GM20431 (cell line): ENCODE data around the gene KIDINS220.

Source experiments
- in situ Hi-C: fragments of 300-500 bp; cut with MseI, MboI; formaldehyde crosslinking; loops from one replicate; pipeline ENCODE4 v1.15.0; 2020; ENCODE audit warnings: low sequenced_read_pairs; ENCODE audit not compliant: unreplicated experiment

KIDINS220 gene

DNA sequence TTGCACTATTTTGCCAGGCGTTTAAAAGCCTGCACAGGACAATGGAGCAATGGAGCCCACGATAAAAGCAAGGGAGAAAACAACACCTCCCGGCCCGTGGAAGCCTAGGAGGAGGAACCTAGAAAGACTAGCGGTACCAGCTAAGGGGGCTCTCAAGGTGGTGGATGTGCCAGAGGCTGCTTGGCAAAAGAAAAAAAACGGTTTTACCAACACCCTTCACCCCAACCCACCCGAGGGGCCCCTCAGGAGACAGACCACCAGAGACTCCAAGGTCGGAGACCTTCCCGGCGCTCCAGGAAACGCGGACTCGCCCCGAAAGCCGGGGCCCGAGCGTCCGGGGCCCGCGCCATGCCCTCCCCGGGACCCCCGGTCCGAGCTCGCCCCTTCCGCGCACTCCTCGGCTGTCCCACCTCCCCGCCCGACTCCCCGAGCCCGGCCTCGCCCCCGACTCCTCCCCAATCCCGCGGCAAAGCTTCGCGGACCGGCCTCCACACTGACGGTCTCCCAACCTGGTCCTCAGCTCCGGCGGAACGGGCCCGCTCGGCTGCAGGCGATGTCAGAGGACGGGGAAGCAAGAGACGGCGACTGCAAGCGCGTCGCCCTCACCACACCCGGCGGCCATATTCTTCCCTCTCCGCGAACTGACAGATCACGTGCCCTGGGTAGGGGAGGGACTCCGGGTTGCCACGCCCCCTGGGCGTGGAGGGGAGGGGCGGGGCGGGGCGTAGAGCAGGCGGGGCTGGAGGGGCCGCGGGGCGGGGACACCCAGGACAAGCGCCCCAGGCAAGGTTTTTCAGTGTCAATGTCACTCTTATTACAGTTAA is at the start of gene KIDINS220:
Gene KIDINS220 (minus strand): TSS at position 643 of the 824 bp plus-strand sequence. CDS start 10,520 bp downstream, outside the sequence.
- in situ Hi-C loops = no loop called here

- in situ Hi-C loops = no loop called here
Observed at GRCh38 chr2:8886876-8887275, 49.5 kb upstream of the KIDINS220 start.

GRCh38 chr2:8886202-8886518 is 48.7 kb upstream of the KIDINS220 start:
- in situ Hi-C loops = no loop called here

- in situ Hi-C loops = no loop called here
Observed at GRCh38 chr2:8885449-8886201, 48.2 kb upstream of the KIDINS220 start.

GRCh38 chr2:8884812-8885211 is 47.4 kb upstream of the KIDINS220 start:
- in situ Hi-C loops = no loop called here

GRCh38 chr2:8882094-8882493 is 44.7 kb upstream of the KIDINS220 start:
- in situ Hi-C loops = no loop called here

DNA sequence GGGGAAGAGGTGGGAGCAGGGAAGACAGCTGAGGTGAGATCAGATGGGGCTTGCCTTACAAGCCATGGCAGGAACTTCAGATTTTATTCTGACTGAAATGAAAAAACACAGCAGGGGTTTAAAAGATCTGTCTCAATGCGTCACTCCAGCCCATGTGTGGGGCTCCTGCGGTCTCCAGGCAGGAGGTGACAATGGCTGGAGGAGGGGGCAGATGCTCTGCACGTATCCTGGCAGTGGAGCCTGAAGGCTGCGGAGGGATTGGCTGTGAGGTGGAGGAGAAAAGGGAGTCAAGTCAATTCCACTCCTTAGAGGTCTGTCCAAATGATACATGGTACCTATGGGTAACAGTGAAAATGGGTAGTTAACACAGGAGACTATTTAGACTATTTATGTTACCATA is 40.5 kb upstream of the KIDINS220 start:
- in situ Hi-C loops = no loop called here

DNA sequence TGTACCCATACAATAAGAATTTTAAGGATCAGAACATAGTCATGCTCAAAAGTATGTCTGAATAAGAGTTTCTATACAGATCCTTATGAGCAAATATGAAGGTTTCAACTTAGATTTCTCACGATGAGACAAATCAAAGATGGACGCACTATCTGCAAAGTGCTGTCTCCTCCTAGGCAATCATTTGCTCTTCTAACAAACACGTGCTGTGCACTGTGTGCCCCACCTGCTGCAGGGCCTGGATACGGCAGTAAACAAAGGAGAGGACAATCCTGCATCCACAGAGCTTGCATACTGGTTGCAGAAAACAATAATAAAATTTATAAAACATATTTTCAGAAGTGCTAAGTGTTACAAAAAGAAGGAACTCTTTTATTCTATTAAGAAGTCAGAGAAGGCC is 39.9 kb upstream of the KIDINS220 start:
- in situ Hi-C loops = no loop called here

DNA sequence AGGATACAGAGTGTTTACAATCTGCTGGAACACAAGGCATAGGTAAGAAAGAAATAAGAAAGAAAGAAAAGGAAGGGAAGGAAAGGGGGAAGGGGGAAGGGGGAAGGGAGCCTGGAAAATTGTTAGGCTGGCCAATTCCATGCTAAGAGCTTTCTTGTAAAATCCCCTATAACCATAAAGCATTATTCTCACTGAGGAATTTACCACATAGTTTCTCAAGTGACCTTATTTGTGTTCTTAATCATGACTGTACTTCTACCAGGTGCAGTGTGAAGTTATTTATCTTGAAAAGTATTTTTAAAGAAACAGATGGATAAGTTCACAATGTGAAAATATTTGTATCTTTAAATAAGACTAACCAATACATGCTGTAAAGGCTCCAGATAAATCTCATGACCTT is 39.2 kb upstream of the KIDINS220 start:
- in situ Hi-C loops = no loop called here

DNA sequence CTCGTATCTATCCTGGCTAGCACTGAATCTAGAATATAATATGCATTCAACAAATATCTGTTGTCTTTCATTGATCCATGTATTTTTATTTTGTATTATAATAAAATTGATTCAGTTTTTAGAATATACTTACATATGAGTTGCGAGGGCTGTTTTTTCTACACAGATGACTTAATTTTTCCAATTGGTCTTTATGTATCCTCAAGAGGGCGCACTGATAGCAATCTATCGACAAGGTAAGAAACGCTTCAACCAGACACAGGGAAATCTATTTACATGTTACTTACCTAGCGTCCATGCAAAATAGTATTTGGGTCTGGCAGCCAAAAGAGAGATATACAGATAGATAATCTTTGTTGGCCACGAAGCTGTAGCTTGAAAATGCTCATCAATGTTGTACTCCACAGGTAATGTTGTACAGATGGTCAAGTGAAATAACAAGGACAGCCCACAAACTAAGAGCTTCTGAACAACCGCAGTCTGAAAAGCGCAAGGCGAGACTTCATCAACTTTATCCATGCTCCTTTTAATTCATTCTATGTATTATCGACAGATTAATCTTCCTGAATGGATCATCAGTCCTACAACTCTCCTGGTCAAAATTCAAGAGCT is 35.5 kb upstream of the KIDINS220 start:
- in situ Hi-C loops = no loop called here

GRCh38 chr2:8870441-8870840 is 33.0 kb upstream of the KIDINS220 start:
- in situ Hi-C loops = no loop called here

DNA sequence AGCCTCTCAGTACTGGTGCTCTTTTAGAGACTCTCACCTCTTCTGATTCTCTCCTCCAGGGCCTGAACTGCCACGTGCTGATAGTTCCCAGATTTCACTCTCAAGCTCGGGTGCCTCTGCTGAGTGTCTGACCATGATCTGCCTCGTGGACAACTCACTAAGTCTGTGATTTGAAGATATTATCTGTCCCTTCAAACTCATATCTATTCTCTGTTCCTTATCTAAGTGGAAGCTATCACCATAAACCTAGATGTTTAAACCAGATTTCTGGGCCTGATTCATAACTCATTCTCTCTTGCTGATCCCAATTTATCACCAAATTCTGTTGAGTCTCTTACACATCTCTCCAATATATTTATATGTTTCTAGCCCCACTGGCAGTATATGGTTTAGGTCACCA is 29.9 kb upstream of the KIDINS220 start:
- in situ Hi-C loops = no loop called here

DNA sequence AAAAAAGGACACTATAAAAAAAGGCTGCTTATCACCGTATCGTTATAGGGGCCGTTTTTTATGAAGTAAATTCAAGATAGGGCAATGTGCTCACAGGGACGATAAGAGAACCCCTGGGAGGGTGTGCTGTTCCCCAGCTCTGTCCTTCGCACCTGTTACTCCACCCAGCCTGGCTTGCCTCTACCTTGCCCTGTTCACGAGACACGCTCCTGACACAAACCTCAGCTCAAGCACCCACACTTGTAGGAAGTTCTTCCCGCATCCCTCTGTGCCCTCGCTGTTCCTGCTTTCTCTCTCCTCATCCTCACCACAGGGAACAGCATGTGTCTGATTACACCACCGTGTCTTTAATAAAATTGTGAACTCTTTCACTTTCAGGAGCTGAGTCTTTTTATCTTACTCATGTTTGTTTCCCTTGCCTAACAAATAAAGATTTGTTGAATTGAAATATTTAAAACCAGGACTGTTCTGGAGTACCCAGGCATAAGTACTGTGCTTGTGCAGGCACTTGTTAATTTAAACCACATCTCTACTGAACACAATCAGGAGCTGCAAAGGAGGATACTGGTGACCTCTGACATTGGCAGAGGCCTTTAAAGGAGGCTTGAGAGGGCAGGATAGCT is 26.0 kb upstream of the KIDINS220 start:
- in situ Hi-C loops = no loop called here

- in situ Hi-C loops = no loop called here
Observed at GRCh38 chr2:8862230-8862629, 24.8 kb upstream of the KIDINS220 start.

- in situ Hi-C loops = no loop called here
Observed at GRCh38 chr2:8861797-8862196, 24.4 kb upstream of the KIDINS220 start.

DNA sequence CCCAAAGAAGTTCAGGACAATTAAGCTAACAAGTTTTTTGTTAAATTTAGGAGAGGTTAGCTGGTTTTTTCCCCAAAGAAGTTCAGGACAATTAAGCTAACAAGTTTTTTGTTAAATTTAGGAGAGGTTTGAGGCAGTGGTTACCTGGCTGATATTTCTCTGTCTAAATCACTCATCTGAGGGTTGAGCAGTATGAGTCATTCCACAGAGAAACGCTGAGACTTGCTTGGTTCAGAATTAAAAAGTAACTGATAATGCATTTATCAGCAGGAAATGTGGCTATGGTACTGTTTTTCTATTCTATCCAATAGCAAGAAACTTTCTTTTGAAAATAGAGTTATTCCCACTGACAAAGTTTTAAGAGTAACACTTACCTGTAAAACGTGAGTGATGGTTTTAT is 22.8 kb upstream of the KIDINS220 start:
- in situ Hi-C loops = no loop called here

DNA sequence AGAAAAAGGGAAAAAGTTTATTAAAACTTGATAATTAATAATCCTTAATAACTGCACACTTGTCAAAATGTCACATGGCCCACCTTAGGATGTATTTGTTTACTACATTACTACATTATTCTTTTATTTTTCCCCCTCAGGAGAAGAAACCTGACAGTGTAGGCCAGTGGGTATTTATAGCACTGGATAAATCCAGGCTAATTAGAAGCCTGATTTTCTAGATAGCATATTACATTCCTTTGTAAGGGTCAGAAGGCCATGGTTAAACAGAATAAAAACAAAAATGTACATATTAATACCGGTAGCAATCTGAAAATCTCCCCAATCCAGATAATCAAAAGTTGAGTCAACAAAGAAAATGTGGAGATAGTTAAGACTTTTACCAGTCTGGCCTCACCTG is 21.5 kb upstream of the KIDINS220 start:
- in situ Hi-C loops = no loop called here

DNA sequence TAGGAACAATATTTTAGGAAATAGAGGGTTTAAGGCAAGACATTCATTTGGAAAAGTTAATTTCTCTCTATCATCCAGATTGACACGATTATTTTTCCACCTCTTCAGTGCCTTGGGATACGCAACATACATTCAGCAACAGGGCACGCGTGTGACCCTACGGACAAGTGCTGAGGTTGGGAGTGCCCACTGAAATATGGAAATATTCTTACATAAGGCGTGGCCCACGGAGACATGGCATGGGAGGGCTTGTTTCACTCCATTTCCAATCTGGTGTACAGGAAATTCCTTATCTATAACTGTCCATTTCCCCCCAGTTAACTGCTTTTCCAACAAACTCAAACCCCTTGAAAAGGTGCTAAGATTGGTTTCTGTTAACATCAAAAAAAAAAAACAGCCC is 20.9 kb upstream of the KIDINS220 start:
- in situ Hi-C loops = no loop called here

DNA sequence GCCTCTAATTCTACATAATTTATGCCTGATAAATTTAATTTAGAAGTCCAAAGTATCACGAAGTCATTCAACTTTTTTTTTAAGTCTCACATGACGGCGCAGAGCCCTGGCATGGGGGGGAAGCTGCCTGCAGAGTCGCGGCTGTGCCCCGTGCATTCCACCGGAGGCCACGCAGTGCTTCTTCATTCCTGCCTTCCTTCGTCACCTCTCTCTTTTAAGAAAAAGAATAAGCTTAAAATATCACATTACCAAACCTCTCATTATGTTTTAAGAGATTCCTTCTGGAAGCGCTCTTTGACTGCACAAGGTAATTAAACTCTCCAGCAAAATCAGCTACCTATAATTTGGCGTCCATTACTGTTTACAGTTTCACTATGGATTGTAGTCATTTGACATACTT is 20.3 kb upstream of the KIDINS220 start:
- in situ Hi-C loops = no loop called here

GRCh38 chr2:8856176-8856575 is 18.8 kb upstream of the KIDINS220 start:
- in situ Hi-C loops = no loop called here

DNA sequence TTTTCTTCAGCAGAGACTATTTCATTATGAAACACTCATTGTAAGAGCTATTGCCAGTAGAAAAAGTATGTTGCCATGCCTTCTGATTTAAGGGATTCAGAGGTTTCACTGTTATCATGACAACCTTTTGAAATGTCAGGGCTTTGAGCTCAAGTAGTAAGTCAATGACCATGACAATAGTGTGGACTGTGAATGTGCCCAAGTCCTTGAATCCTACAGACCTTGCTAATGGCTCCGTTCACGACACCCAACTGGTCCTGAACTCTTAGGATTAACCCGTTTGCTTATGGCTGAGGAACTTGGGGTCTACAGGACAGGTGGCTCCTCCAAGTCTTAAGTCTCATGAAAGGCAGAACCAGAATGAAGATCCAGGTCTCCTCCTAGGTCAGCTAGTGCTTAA is 17.6 kb upstream of the KIDINS220 start:
- in situ Hi-C loops = no loop called here
